T-helper 2 cell treated with Interferon-gamma antibody and Interleukin-4, amounts not matched to agents 100 ng/mL and 5 ng/mL, for 36 hours (primary cell): ENCODE data around the gene EMID1. TPM values are rescaled to one million over a fixed set of nuclear protein-coding genes. Genes with fewer than 3 reads are reported as not detected.

ENCODE experiments used
- intact Hi-C: fragments of 100-400 bp; cut with micrococcal nuclease; formaldehyde crosslinking; loops from one replicate; pipeline ENCODE4 v1.15.1; 2023
- total RNA-seq: library from RNA; stranded (reverse); gene quantifications from 2 replicates; pipeline ENCODE4 v1.2.3, GENCODE V29; 2022

Gene EMID1
- total RNA-seq, 1 donor from 2014 or later: 0.39 TPM

- intact Hi-C loops: no loop called here
Observed at GRCh38 chr22:29230972-29231875, 25.5 kb downstream of the EMID1 start.

GRCh38 chr22:29231971-29232959 is 26.6 kb downstream of the EMID1 start:
- intact Hi-C loops: no loop called here

GRCh38 chr22:29233277-29233877 is 27.7 kb downstream of the EMID1 start:
- intact Hi-C loops: no loop called here

GRCh38 chr22:29240481-29240880 is 34.8 kb downstream of the EMID1 start:
- intact Hi-C loops: loop anchor here (10.0 kb wide), 2 partner anchors 386 to 636 kb away; no protein-coding TSS in a partner anchor

GRCh38 chr22:29243874-29244446 is 38.3 kb downstream of the EMID1 start:
- intact Hi-C loops: loop anchor here (2.0 to 10.0 kb wide), 3 partner anchors 89 to 639 kb away; no protein-coding TSS in a partner anchor

GRCh38 chr22:29244785-29245625 is 39.3 kb downstream of the EMID1 start:
- intact Hi-C loops: loop anchor here (2.0 to 10.0 kb wide), 3 partner anchors 90 to 640 kb away; no protein-coding TSS in a partner anchor

- intact Hi-C loops: loop anchor here (2.0 to 10.0 kb wide), 3 partner anchors 91 to 641 kb away; no protein-coding TSS in a partner anchor
Observed at GRCh38 chr22:29245626-29246385, 40.1 kb downstream of the EMID1 start.

- intact Hi-C loops: loop anchor here (10.0 kb wide), 2 partner anchors 393 to 643 kb away; no protein-coding TSS in a partner anchor
Observed at GRCh38 chr22:29247891-29248290, 42.2 kb downstream of the EMID1 start.

- intact Hi-C loops: no loop called here
Observed at GRCh38 chr22:29251265-29251664, 45.6 kb downstream of the EMID1 start.

- intact Hi-C loops: no loop called here
Observed at GRCh38 chr22:29251981-29252911, 46.5 kb downstream of the EMID1 start.

- intact Hi-C loops: no loop called here
Observed at GRCh38 chr22:29253561-29254285, 48.0 kb downstream of the EMID1 start.

GRCh38 chr22:29254286-29254660 is 48.6 kb downstream of the EMID1 start:
- intact Hi-C loops: no loop called here

- intact Hi-C loops: no loop called here
Observed at GRCh38 chr22:29255064-29255621, 49.4 kb downstream of the EMID1 start.

GRCh38 chr22:29256606-29257325 is 51.1 kb downstream of the EMID1 start:
- intact Hi-C loops: no loop called here

- intact Hi-C loops: no loop called here
Observed at GRCh38 chr22:29257751-29258181, 52.1 kb downstream of the EMID1 start.
